GM12878 (cell line): Measurements from ENCODE around the gene FHL1. TPM values are rescaled to one million over a fixed set of nuclear protein-coding genes. Genes with fewer than 3 reads are reported as not detected.

ENCODE experiments used
- ATAC-seq: fragments of 200-7000 bp; cut with Tn5 transposase; 3 replicates; pipeline ENCODE4 v1.9.1; 2020; ENCODE audit warnings: mild to moderate bottlenecking, moderate library complexity
- BruUV-seq: library from RNA; stranded (reverse); fragments of 400-500 nt; replicated peaks from 2 replicates; lab custom pipeline; 2021; lab: Mats Ljungman, UMichigan
- CTCF ChIA-PET: fragments of 300-600 bp; sonication (Branson Sonifier 250); formaldehyde crosslinking; extraction: SDS; loops from one replicate; lab custom pipeline; 2021; ENCODE audit warnings: inconsistent platforms; lab: Yijun Ruan, JAX
- POLR2A ChIA-PET: fragments of 350-600 bp; formaldehyde crosslinking; extraction: SDS; loops from one replicate; lab custom pipeline; 2021; ENCODE audit warnings: inconsistent platforms; lab: Charles Lee
- RAD21 ChIA-PET: fragments of 300-600 bp; sonication (Branson Sonifier 250); formaldehyde crosslinking; loops from one replicate; lab custom pipeline; 2023; ENCODE audit warnings: antibody characterized with exemption; ENCODE audit not compliant: unreplicated experiment; lab: Charles Lee
- SMC1A ChIA-PET: fragments of 300-600 bp; sonication (Branson Sonifier 250); formaldehyde crosslinking; loops from one replicate; lab custom pipeline; 2023; ENCODE audit not compliant: unreplicated experiment, uncharacterized antibody; lab: Charles Lee
- DNase-seq: peaks from one replicate; pipeline ENCODE4 v3.0.0-alpha.2; 2011; ENCODE audit warnings: low read depth, low spot score
- FAIRE-seq: peaks from 3 replicates; lab custom pipeline; 2011; peaks lifted over from hg19 to GRCh38; lab: Jason Lieb, UNC
- H2AFZ ChIP-seq: 2 replicates; pipeline ENCODE4 v1.6.0; 2011; ENCODE audit warnings: low read depth, low read length, control low read depth; ENCODE audit not compliant: control insufficient read depth
- H3K27ac ChIP-seq: 2 replicates; pipeline ENCODE4 v1.5.1; 2011; ENCODE audit warnings: control low read depth; ENCODE audit not compliant: control insufficient read depth, insufficient read depth
- H3K27me3 ChIP-seq, 2 experiments: replicated peaks in 1 of 2; 2 replicates each; pipeline versions ENCODE4 v1.6.0 to v1.6.1; 2011; ENCODE audit warnings: low read length in 1 of 2; ENCODE audit not compliant: control insufficient read depth in 2 of 2, insufficient read depth in 2 of 2
- H3K36me3 ChIP-seq, 2 experiments: 2 replicates each; pipeline ENCODE4 v1.5.1; 2011; ENCODE audit warnings: low read length in 1 of 2; ENCODE audit not compliant: control insufficient read depth in 2 of 2, insufficient read depth in 2 of 2
- H3K4me1 ChIP-seq: 2 replicates; pipeline ENCODE4 v1.6.1; 2011; ENCODE audit warnings: mild to moderate bottlenecking, low read length, moderate library complexity, mixed read lengths; ENCODE audit not compliant: control insufficient read depth, insufficient read depth
- H3K4me2 ChIP-seq: 2 replicates; pipeline ENCODE4 v1.6.0; 2011; ENCODE audit warnings: control low read depth; ENCODE audit not compliant: control insufficient read depth, insufficient read depth
- H3K4me3 ChIP-seq: fragments of 200-600 bp; sonication (generic); 2 replicates; pipeline ENCODE4 v1.5.1; 2016
- H3K79me2 ChIP-seq: 2 replicates; pipeline ENCODE4 v1.6.0; 2011; ENCODE audit warnings: low read length; ENCODE audit not compliant: control insufficient read depth, insufficient read depth
- H3K9ac ChIP-seq: 2 replicates; pipeline ENCODE4 v1.8.0; 2011; ENCODE audit warnings: low read length, control low read depth, mixed read lengths; ENCODE audit not compliant: control insufficient read depth, insufficient read depth
- H3K9me3 ChIP-seq: replicated peaks from 3 replicates; pipeline ENCODE4 v1.5.1; 2011; ENCODE audit warnings: mild to moderate bottlenecking, low read length; ENCODE audit not compliant: control insufficient read depth, insufficient read depth
- H4K20me1 ChIP-seq: 2 replicates; pipeline ENCODE4 v1.6.0; 2011; ENCODE audit not compliant: control insufficient read depth, insufficient read depth
- CBX5 ChIP-seq: sonication (generic); IDR thresholded peaks from 2 replicates; pipeline ENCODE4 v1.6.1; 2016; ENCODE audit warnings: low read depth, moderate library complexity, mild to moderate bottlenecking, inconsistent platforms
- CHD4 ChIP-seq: fragments of 200-600 bp; sonication (generic); IDR thresholded peaks from 2 replicates; pipeline ENCODE4 v1.6.1; 2016; ENCODE audit warnings: mild to moderate bottlenecking
- HDAC2 ChIP-seq: fragments of 200-600 bp; sonication (generic); IDR thresholded peaks from 2 replicates; pipeline ENCODE4 v1.6.1; 2017
- MYC ChIP-seq: IDR thresholded peaks from 2 replicates; pipeline ENCODE4 v1.6.1; 2011; ENCODE audit warnings: mild to moderate bottlenecking, low read length, moderate library complexity, inconsistent platforms; ENCODE audit not compliant: insufficient read depth, insufficient replicate concordance, insufficient read length, severe bottlenecking
- STAT1 ChIP-seq: fragments of 450-650 bp; conservative IDR thresholded peaks from 2 replicates; pipeline ENCODE4 v1.6.1; 2014; ENCODE audit warnings: antibody characterized with exemption, mild to moderate bottlenecking
- STAT3 ChIP-seq: IDR thresholded peaks from 2 replicates; pipeline ENCODE4 v1.6.1; 2011; ENCODE audit warnings: low read depth, low read length, improper control_type of control experiment
- WGBS: methylation state at CpG from one replicate; pipeline ENCODE4 v1.1.6; 2016; ENCODE audit warnings: low lambda C conversion rate; ENCODE audit not compliant: insufficient replicate concordance, insufficient coverage; ENCODE audit errors: missing lambda C conversion rate; 5-methylcytosine and 5-hydroxymethylcytosine counted together
- in situ Hi-C: fragments of 300-500 bp; cut with MboI; formaldehyde crosslinking; loops from 9 replicates; pipeline ENCODE4 v1.14.3; 2018; ENCODE audit warnings: mixed read lengths
- intact Hi-C: fragments of 100-400 bp; cut with micrococcal nuclease; formaldehyde crosslinking; loops from one replicate; pipeline ENCODE4 v1.14.2; 2022; ENCODE audit not compliant: unreplicated experiment
- polyA plus RNA-seq, 11 experiments: library from polyadenylated mRNA; depleted of rRNA in 4 of 11; unstranded in 6 of 11; stranded (reverse) in 5 of 11; fragments of >200 nt; fragmentation: Nextera tagmentation in 4 of 11; fragmentation: Illumina TruSeq in 1 of 11; extraction: Ambion mirVana in 4 of 11; extraction: Trizol in 1 of 11; gene quantifications; 1 replicate in 1 of 11; 2 replicates in 10 of 11; pipeline versions ENCODE4 v1.2.1 to v1.2.3, GENCODE V29; 2011 to 2016; ENCODE audit warnings: inconsistent platforms in 2 of 11, missing spikeins in 2 of 11, low read depth in 1 of 11
- total RNA-seq, 4 experiments: library from RNA; depleted of rRNA in 3 of 4; stranded (reverse); fragments of >200 nt in 3 of 4; fragmentation: Illumina TruSeq in 1 of 4; extraction: Trizol in 1 of 4; gene quantifications; 2 replicates each; pipeline versions ENCODE4 v1.2.1 to v1.2.3, GENCODE V29; 2013 to 2021
- TF ChIP-seq, protein P1 (sequence below): fragments of 450-650 bp; conservative IDR thresholded peaks from 2 replicates; pipeline ENCODE4 v1.6.1; 2017; ENCODE audit warnings: mild to moderate bottlenecking, moderate library complexity
- TF ChIP-seq, protein P2 (sequence below): fragments of 450-650 bp; formaldehyde crosslinking; IDR thresholded peaks from 2 replicates; pipeline ENCODE4 v1.4.0; 2020; ENCODE audit warnings: mild to moderate bottlenecking, moderate library complexity
- TF ChIP-seq, protein P3 (sequence below): fragments of 450-650 bp; IDR thresholded peaks from 2 replicates; pipeline ENCODE4 v1.6.1; 2016; ENCODE audit warnings: mild to moderate bottlenecking

The FHL1 gene
- total and polyA plus RNA-seq, 10 of the 15 experiments (the other 5 are each of a cell fraction or from before 2014, with no cell fraction given): 0.13 to 0.59 (median 0.34) TPM; not detected in 1

DNA sequence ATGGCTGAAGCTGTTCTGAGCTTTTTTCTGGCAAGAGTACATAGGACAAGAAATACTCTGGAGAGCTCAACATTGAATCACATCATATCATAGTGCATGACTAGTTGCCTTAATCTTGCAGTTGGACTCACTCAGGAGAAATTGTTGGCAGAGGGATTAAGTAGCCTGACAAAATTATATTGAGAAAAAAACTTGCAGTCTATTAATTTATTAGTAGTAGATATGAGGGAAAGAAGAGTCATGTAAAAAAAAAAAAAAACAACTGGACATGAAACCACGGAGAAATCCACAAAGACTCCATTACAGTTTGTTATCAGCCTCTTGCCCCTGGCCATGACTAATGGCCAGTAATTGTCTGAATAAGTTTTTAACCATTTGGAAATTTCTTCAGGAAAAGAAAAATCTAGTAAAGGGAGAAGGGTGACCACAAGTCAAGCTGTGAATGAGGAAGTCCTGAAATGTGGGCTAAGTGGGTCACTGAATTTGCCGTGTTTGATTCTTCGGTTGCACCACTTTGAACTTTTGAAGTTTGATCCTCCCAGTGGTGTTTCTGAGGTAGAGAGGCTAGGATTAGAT lies 45.6 kb downstream of the FHL1 start:
- H3K79me2 ChIP-seq: no peaks in the 10 kb centered on the region
- in situ Hi-C loops (no loop called here), intact Hi-C loops (no loop called here)
- DNase-seq: no peak
- no peak for TF ChIP-seq CHD4
- TF ChIP-seq, protein P1, sequence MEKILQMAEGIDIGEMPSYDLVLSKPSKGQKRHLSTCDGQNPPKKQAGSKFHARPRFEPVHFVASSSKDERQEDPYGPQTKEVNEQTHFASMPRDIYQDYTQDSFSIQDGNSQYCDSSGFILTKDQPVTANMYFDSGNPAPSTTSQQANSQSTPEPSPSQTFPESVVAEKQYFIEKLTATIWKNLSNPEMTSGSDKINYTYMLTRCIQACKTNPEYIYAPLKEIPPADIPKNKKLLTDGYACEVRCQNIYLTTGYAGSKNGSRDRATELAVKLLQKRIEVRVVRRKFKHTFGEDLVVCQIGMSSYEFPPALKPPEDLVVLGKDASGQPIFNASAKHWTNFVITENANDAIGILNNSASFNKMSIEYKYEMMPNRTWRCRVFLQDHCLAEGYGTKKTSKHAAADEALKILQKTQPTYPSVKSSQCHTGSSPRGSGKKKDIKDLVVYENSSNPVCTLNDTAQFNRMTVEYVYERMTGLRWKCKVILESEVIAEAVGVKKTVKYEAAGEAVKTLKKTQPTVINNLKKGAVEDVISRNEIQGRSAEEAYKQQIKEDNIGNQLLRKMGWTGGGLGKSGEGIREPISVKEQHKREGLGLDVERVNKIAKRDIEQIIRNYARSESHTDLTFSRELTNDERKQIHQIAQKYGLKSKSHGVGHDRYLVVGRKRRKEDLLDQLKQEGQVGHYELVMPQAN: no peak
- ATAC-seq: no peak
- ChIA-PET CTCF (no interaction called here), SMC1A (no interaction called here), RAD21 (no interaction called here), POLR2A (no interaction called here)
- no TSS peak for BruUV-seq
- no peaks in the 10 kb centered on the region for H3K9me3 ChIP-seq
- no peaks in the 10 kb centered on the region for H3K36me3 ChIP-seq
- no peak overlapping the region for H3K4me2 ChIP-seq
- no peak overlapping the region for H3K27ac ChIP-seq
- no peaks in the 10 kb centered on the region for H3K4me1 ChIP-seq
- H3K4me3 ChIP-seq: no peak overlapping the region
- no peaks in the 10 kb centered on the region for H4K20me1 ChIP-seq
- no peak overlapping the region for H3K9ac ChIP-seq
- no peak for FAIRE-seq
- no peak overlapping the region for H2AFZ ChIP-seq
- WGBS: 71% methylated on average over 3 of the region's 3 CpGs
- H3K27me3 ChIP-seq: no peaks in the 10 kb centered on the region; a peak in 1 of 4 replicates

DNA sequence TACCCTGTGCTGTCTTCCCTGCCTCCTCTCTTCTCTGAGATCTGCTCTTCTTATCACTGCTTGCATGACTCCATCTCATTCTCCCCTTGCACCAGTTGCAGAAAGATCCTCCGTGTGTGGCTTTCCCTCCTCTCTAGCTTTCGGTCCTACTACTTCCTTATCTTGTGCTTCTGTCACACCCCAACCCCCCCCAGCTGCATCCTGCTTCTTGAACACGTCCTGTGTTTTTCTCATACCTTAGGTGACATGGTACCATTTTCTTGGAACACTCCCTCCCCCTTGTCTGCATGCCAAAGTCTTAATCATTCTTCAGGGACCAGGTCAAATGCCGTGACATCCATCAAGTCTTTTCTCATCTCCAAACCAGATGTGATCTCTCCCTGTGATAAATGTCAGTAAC lies 46.4 kb downstream of the FHL1 start:
- BruUV-seq: no TSS peak
- WGBS: 14% methylated on average over 4 of the region's 4 CpGs
- no peak overlapping the region for H3K27ac ChIP-seq
- in situ Hi-C loops: no loop called here
- SMC1A ChIA-PET: no interaction called here
- POLR2A ChIA-PET: no interaction called here
- ATAC-seq (no peak), FAIRE-seq (no peak), DNase-seq (no peak)
- no peak overlapping the region for H2AFZ ChIP-seq
- H3K79me2 ChIP-seq: no peaks in the 10 kb centered on the region
- no peak overlapping the region for H3K4me2 ChIP-seq
- H3K4me1 ChIP-seq: no peaks in the 10 kb centered on the region
- H3K36me3 ChIP-seq: no peaks in the 10 kb centered on the region
- no peak overlapping the region for H3K4me3 ChIP-seq
- no peaks in the 10 kb centered on the region for H3K9me3 ChIP-seq
- CTCF ChIA-PET: no interaction called here
- no peak overlapping the region for H3K9ac ChIP-seq
- H3K27me3 ChIP-seq: no peaks in the 10 kb centered on the region; a peak in 1 of 4 replicates
- RAD21 ChIA-PET: no interaction called here
- intact Hi-C loops: no loop called here
- no peaks in the 10 kb centered on the region for H4K20me1 ChIP-seq
- TF ChIP-seq, protein P2, sequence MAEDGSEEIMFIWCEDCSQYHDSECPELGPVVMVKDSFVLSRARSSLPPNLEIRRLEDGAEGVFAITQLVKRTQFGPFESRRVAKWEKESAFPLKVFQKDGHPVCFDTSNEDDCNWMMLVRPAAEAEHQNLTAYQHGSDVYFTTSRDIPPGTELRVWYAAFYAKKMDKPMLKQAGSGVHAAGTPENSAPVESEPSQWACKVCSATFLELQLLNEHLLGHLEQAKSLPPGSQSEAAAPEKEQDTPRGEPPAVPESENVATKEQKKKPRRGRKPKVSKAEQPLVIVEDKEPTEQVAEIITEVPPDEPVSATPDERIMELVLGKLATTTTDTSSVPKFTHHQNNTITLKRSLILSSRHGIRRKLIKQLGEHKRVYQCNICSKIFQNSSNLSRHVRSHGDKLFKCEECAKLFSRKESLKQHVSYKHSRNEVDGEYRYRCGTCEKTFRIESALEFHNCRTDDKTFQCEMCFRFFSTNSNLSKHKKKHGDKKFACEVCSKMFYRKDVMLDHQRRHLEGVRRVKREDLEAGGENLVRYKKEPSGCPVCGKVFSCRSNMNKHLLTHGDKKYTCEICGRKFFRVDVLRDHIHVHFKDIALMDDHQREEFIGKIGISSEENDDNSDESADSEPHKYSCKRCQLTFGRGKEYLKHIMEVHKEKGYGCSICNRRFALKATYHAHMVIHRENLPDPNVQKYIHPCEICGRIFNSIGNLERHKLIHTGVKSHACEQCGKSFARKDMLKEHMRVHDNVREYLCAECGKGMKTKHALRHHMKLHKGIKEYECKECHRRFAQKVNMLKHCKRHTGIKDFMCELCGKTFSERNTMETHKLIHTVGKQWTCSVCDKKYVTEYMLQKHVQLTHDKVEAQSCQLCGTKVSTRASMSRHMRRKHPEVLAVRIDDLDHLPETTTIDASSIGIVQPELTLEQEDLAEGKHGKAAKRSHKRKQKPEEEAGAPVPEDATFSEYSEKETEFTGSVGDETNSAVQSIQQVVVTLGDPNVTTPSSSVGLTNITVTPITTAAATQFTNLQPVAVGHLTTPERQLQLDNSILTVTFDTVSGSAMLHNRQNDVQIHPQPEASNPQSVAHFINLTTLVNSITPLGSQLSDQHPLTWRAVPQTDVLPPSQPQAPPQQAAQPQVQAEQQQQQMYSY (CRISPR knock-in tag): no peak
- TF ChIP-seq HDAC2 (no peak), MYC (no peak), STAT1 (no peak), CBX5 (no peak), STAT3 (no peak)
- TF ChIP-seq, protein P3, sequence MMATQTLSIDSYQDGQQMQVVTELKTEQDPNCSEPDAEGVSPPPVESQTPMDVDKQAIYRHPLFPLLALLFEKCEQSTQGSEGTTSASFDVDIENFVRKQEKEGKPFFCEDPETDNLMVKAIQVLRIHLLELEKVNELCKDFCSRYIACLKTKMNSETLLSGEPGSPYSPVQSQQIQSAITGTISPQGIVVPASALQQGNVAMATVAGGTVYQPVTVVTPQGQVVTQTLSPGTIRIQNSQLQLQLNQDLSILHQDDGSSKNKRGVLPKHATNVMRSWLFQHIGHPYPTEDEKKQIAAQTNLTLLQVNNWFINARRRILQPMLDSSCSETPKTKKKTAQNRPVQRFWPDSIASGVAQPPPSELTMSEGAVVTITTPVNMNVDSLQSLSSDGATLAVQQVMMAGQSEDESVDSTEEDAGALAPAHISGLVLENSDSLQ: no peak
